Measurements from ENCODE around the gene GOLGA3. TPM values are rescaled to one million over a fixed set of nuclear protein-coding genes. Genes with fewer than 3 reads are reported as not detected.

GOLGA3 gene
- total and polyA plus RNA-seq, 9 of the 15 experiments (the other 6 are each of a cell fraction or from before 2014, with no cell fraction given) = 1.9 to 48.1 (median 18.4) TPM

GRCh38 chr12:132801741-132802140 is 26.9 kb downstream of the GOLGA3 start:
- H3K27ac ChIP-seq (ENCODE audit: extremely low read depth, low read depth, low read length) = no peak overlapping the region
- no peak overlapping the region for H2AFZ ChIP-seq (ENCODE audit: low read depth, low read length)
- intact Hi-C loops (cut with micrococcal nuclease) (no loop called here), in situ Hi-C loops (cut with MboI) (no loop called here)
- WGBS (ENCODE audit: insufficient coverage, low coverage, missing lambda C conversion rate) = 91% methylated on average over 25 of the region's 28 CpGs
- no peak for TF ChIP-seq SUPT5H (IDR thresholded peaks at IDR 0.05)
- TF ChIP-seq POLR2G (IDR thresholded peaks at IDR 0.05; ENCODE audit: low read depth, low read length) = peak; percentile 18; the same call in 1 of the 2 replicates
- DNase-seq (ENCODE audit: extremely low read depth in 1 of 4, low spot score in 3 of 4) = no peak
- FAIRE-seq = no peak
- H3K36me3 ChIP-seq (ENCODE audit: control insufficient read depth, insufficient read depth, low read length) = peaks cover 87% of the 10 kb centered on the region; the same call in 2 of the 3 replicates
- H3K4me1 ChIP-seq (replicated peaks in 1 of 2; ENCODE audit: control insufficient read depth in 2 of 2, insufficient read depth in 2 of 2, low read length in 2 of 2) = peaks cover 0 to 9% of the 10 kb centered on the region in 2 experiments; a peak in 1 of 5 replicates
- no peaks in the 10 kb centered on the region for H3K9me3 ChIP-seq (replicated peaks; ENCODE audit: control insufficient read depth, insufficient read depth, low read depth, low read length)
- H3K4me2 ChIP-seq (ENCODE audit: insufficient read depth, low read length) = no peak overlapping the region
- no TSS peak for BruUV-seq (replicated peaks)
- H4K20me1 ChIP-seq (replicated peaks; ENCODE audit: control insufficient read depth, insufficient read depth, low read length) = peaks cover 13% of the 10 kb centered on the region
- no peaks in the 10 kb centered on the region for H3K27me3 ChIP-seq (ENCODE audit: control insufficient read depth in 2 of 2, insufficient read depth in 2 of 2, low read length in 2 of 2)
- H3K9me1 ChIP-seq (ENCODE audit: control insufficient read depth, insufficient read depth, low read length) = peaks cover 2% of the 10 kb centered on the region
- ChIA-PET POLR2A (interaction anchor here (0.7 kb wide), 2 partner anchors 21 to 40 kb away, joined by 3 to 4 read pairs; no protein-coding TSS in a partner anchor), CTCF (ENCODE audit: low intra/inter-chr PET ratio) (no interaction called here)
- ATAC-seq = no peak
- peaks cover 15% of the 10 kb centered on the region for H3K79me2 ChIP-seq (ENCODE audit: control insufficient read depth, insufficient read depth, low read length)
- H3K9ac ChIP-seq (ENCODE audit: insufficient read depth in 1 of 2, low read depth in 2 of 2, low read length in 2 of 2) = no peak overlapping the region
- no peak overlapping the region for H3K4me3 ChIP-seq

GRCh38 chr12:132798836-132799235 is 29.8 kb downstream of the GOLGA3 start:
- POLR2A ChIA-PET = interaction anchor here (0.9 to 1.0 kb wide), 2 partner anchors 10 to 17 kb away, joined by 3 to 4 read pairs; no protein-coding TSS in a partner anchor
- FAIRE-seq = no peak

More at GRCh38 chr12:132798836-132799235, 29.8 kb downstream of the GOLGA3 start:
- intact Hi-C loops (cut with micrococcal nuclease) = no loop called here
- Histone ChIP-seq H3K4me2 (ENCODE audit: insufficient read depth, low read length) (no peak overlapping the region), H3K27me3 (ENCODE audit: control insufficient read depth in 2 of 2, insufficient read depth in 2 of 2, low read length in 2 of 2) (no peaks in the 10 kb centered on the region), H4K20me1 (replicated peaks; ENCODE audit: control insufficient read depth, insufficient read depth, low read length) (no peaks in the 10 kb centered on the region), H3K36me3 (ENCODE audit: control insufficient read depth, insufficient read depth, low read length) (peaks cover 84% of the 10 kb centered on the region; the same call in 2 of the 3 replicates), H3K27ac (ENCODE audit: extremely low read depth, low read depth, low read length) (no peak overlapping the region), H3K9ac (ENCODE audit: insufficient read depth in 1 of 2, low read depth in 2 of 2, low read length in 2 of 2) (peak overlapping the region in 1 of 2 experiments; percentile 73; a peak in 1 of 4 replicates), H3K9me1 (ENCODE audit: control insufficient read depth, insufficient read depth, low read length) (no peaks in the 10 kb centered on the region), H3K79me2 (ENCODE audit: control insufficient read depth, insufficient read depth, low read length) (no peaks in the 10 kb centered on the region), H2AFZ (ENCODE audit: low read depth, low read length) (no peak overlapping the region), H3K4me3 (no peak overlapping the region), H3K9me3 (replicated peaks; ENCODE audit: control insufficient read depth, insufficient read depth, low read depth, low read length) (no peaks in the 10 kb centered on the region), H3K4me1 (replicated peaks in 1 of 2; ENCODE audit: control insufficient read depth in 2 of 2, insufficient read depth in 2 of 2, low read length in 2 of 2) (0 out of 5 replicates have a peak, but pooled peaks cover 0 to 4% of the 10 kb centered on the region in 2 experiments)
- TF ChIP-seq ZNF23 (CRISPR knock-in tag; IDR thresholded peaks at IDR 0.05) (no peak), POLR2G (IDR thresholded peaks at IDR 0.05; ENCODE audit: low read depth, low read length) (0 out of 2 replicates have a peak, but pooled peaks have one; percentile 27)
- WGBS (ENCODE audit: insufficient coverage, low coverage, missing lambda C conversion rate) = 97% methylated on average over 13 of the region's 15 CpGs
- BruUV-seq (replicated peaks) = no TSS peak
- in situ Hi-C loops (cut with MboI) = no loop called here
- CTCF ChIA-PET (ENCODE audit: low intra/inter-chr PET ratio) = no interaction called here
- ATAC-seq (no peak), DNase-seq (ENCODE audit: extremely low read depth in 1 of 4, low spot score in 3 of 4) (no peak)
